ENCODE data around the gene VTA1. TPM values are rescaled to one million over a fixed set of nuclear protein-coding genes. Genes with fewer than 3 reads are reported as not detected.

VTA1 gene
- total and polyA plus RNA-seq, 2 of the 13 experiments (the other 11 are each of a cell fraction or from before 2014, with no cell fraction given): 70.7 to 89.1 TPM

- peak; percentile 96 for TF ChIP-seq STAG1 (CRISPR knock-in tag; IDR thresholded peaks at IDR 0.05)
- peak; percentile 99 for TF ChIP-seq GABPB1 (CRISPR knock-in tag; IDR thresholded peaks at IDR 0.05)
- peak; percentile 88 for TF ChIP-seq RBM22 (optimal IDR thresholded peaks at IDR 0.05; ENCODE audit: low read length)
- 0 out of 2 replicates have a peak, but pooled peaks have one; percentile 29 for TF ChIP-seq PBX3 (CRISPR knock-in tag; IDR thresholded peaks at IDR 0.05; ENCODE audit: borderline replicate concordance)
- TF ChIP-seq ZBTB8A (CRISPR knock-in tag; IDR thresholded peaks at IDR 0.05; ENCODE audit: borderline replicate concordance, low read depth): peak; percentile 86
- TF ChIP-seq ZNF772 (CRISPR knock-in tag; IDR thresholded peaks at IDR 0.05): peak; percentile 92
- 0 out of 2 replicates have a peak, but pooled peaks have one; percentile 15 for TF ChIP-seq ZBTB43 (CRISPR knock-in tag; conservative IDR thresholded peaks at IDR 0.05)
- TF ChIP-seq SMAD9 (CRISPR knock-in tag; IDR thresholded peaks at IDR 0.05): 0 out of 2 replicates have a peak, but pooled peaks have one; percentile 27
- TF ChIP-seq PATZ1 (CRISPR knock-in tag; IDR thresholded peaks at IDR 0.05): peak; percentile 84
- peak; percentile 57 for TF ChIP-seq ZNF143 (CRISPR knock-in tag; IDR thresholded peaks at IDR 0.05)
- TF ChIP-seq ELF1 (CRISPR knock-in tag; IDR thresholded peaks at IDR 0.05): peak; percentile 100
- no peak for TF ChIP-seq ZNF354B (CRISPR knock-in tag; IDR thresholded peaks at IDR 0.05)
- no peak for TF ChIP-seq TAF15 (IDR thresholded peaks at IDR 0.05; ENCODE audit: low read depth, low read length, poor library complexity, severe bottlenecking)
- TF ChIP-seq ZNF224 (CRISPR knock-in tag; IDR thresholded peaks at IDR 0.05): peak; percentile 93; the same call in 1 of the 2 replicates
- no peak for TF ChIP-seq CAMTA2 (CRISPR knock-in tag; IDR thresholded peaks at IDR 0.05; ENCODE audit: borderline replicate concordance)
- peak; percentile 98 for TF ChIP-seq THAP9 (CRISPR knock-in tag; IDR thresholded peaks at IDR 0.05; ENCODE audit: borderline replicate concordance)
- peak; percentile 97 to 98 for TF ChIP-seq POLR2A (IDR thresholded peaks at IDR 0.05; ENCODE audit: insufficient read depth in 1 of 2, low read depth in 2 of 2, low read length in 2 of 2)
- TF ChIP-seq ZNF124 (CRISPR knock-in tag; IDR thresholded peaks at IDR 0.05): peak; percentile 96
These were observed at the start of gene VTA1, which contains the start of gene NMBR (continued) for GRCh38 chr6:142146828-142147662.

All from HepG2 (cell line).